AG10803 (cell line): ENCODE results near the gene DSC1.

Experiments
- DNase-seq: peaks from one replicate; pipeline ENCODE4 v3.0.0; 2010; ENCODE audit warnings: low read depth
- H3K4me3 ChIP-seq: 2 replicates; pipeline ENCODE4 v1.5.1; 2011; ENCODE audit warnings: mild to moderate bottlenecking, low read length, control low read depth
- CTCF ChIP-seq: conservative IDR thresholded peaks from 2 replicates; pipeline ENCODE4 v1.5.1; 2011; ENCODE audit warnings: mild to moderate bottlenecking, low read length, control low read depth, inconsistent platforms

The DSC1 gene

GRCh38 chr18:31162825-31163435 lies at the start of gene DSC1:
Gene DSC1, minus strand, starts transcription at chr18:31162856. Its CDS starts 262 bp downstream, at chr18:31162594.
- no peak for DNase-seq
- no peak within 1 kb of the TSS for H3K4me3 ChIP-seq
- no peak for TF ChIP-seq CTCF

- no peak for DNase-seq
- H3K4me3 ChIP-seq = no peak overlapping the region
- no peak for TF ChIP-seq CTCF
These were observed 48.4 kb upstream of the DSC1 start for GRCh38 chr18:31211047-31211446.

GRCh38 chr18:31209041-31209440 lies 46.4 kb upstream of the DSC1 start:
- no peak overlapping the region for H3K4me3 ChIP-seq
- no peak for DNase-seq
- no peak for TF ChIP-seq CTCF

- no peak for TF ChIP-seq CTCF
- DNase-seq = no peak
- H3K4me3 ChIP-seq = no peak overlapping the region
These were observed 44.7 kb upstream of the DSC1 start for GRCh38 chr18:31207391-31207790.

- no peak overlapping the region for H3K4me3 ChIP-seq
- TF ChIP-seq CTCF = no peak
- no peak for DNase-seq
These were observed 44.2 kb upstream of the DSC1 start for GRCh38 chr18:31206787-31207381.

- H3K4me3 ChIP-seq = no peak overlapping the region
- TF ChIP-seq CTCF = no peak
- no peak for DNase-seq
These were observed 43.4 kb upstream of the DSC1 start for GRCh38 chr18:31206071-31206470.

- no peak for TF ChIP-seq CTCF
- no peak overlapping the region for H3K4me3 ChIP-seq
- DNase-seq = no peak
These were observed 42.6 kb upstream of the DSC1 start for GRCh38 chr18:31205273-31205672.
